Renal cortex interstitium (tissue), 11 donors: ENCODE data around the gene HAO1. TPM values are rescaled to one million over a fixed set of nuclear protein-coding genes. Genes with fewer than 3 reads are reported as not detected.
"Not testable (repeated sequence)": the region's sequence is repeated elsewhere in the genome, so short reads cannot be mapped to it uniquely, and the experiment has no call there.

Source experiments
- DNase-seq, 11 donors: peaks; one replicate each; pipeline ENCODE4 v3.0.0-alpha.2; 2013; ENCODE audit warnings: low read depth in 9 of 11, low spot score in 4 of 11; ENCODE audit errors: extremely low read depth in 1 of 11
- polyA plus RNA-seq, 3 donors: library from polyadenylated mRNA; unstranded; fragments of 120-200 nt; gene quantifications; one replicate each; pipeline ENCODE4 v1.2.1, GENCODE V29; 2013; ENCODE audit not compliant: insufficient read length in 3 of 3

HAO1 gene
- polyA plus RNA-seq, 3 donors, result 0.07 TPM; not detected in 2

DNA sequence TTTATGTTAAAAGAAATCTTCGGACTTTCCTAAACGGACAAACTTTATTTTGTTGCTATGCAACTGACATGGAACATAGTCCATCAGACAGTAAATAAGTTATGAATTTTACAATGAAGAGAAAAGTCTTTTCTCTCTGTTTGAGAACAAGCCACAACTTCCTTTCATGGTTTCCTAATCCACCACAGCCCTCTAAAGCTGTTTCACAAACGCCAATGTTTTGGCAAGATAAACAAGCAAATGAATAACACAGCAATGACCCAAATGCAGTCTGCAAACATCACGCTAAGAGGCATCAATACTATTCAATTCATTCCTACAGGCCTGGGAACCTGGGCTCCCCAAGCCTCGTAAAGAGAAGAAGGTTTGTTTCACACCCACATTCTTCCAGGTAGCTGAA is 60.4 kb downstream of the HAO1 start:
- DNase-seq, result no peak

DNA sequence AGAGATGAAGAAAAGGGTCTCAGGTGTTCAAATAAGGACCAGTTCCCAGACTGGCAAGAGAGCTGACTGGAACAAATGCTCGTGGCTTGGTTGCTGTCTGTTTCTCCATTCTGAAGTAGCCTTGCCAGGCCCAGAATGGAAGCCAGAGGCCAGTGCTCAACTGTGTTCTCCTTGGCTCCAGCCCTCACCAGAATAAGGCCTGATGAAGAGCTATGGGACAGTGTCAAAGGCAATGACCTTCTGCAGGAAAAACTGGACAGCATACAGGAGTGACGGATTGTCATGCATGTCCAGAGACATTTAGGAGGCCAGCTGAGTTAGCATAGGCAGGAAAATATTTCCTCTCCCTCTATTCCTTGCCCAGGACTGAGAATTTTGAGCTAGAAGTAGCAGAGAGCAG is 72.2 kb downstream of the HAO1 start:
- DNase-seq, result no peak

- peak in 9 of 11 donors; percentile 9 to 59 (median 26) for DNase-seq
These were observed 74.0 kb downstream of the HAO1 start for GRCh38 chr20:7866285-7866684.

GRCh38 chr20:7859356-7859802 is 80.9 kb downstream of the HAO1 start:
- DNase-seq, result peak in 9 of 11 donors; percentile 15 to 61 (median 45)

DNA sequence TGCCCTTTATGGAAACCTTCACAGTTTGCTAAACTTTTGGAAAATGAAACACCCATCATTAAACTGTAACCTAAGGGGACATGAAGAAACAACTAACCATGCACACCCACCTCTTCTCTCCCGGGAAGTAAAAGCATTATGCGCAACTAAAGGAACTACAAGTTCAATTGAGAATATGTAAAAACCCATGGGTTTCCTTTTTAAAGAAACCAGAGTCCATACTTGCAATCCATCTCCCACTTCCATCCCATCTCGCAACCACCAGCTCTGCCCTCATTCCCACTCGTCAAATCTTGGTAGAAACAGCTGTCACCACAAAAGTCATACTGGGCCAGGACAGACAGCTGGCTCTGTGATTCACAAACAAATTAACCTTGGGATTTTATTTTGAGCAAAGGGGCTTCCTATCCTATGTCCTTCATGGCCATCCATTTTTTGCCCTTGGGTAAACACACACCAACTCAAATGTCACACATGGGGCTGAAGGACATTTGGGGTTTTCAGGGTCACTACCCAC is 81.5 kb downstream of the HAO1 start:
- peak in 2 of 11 donors; percentile 4 to 5 for DNase-seq

DNA sequence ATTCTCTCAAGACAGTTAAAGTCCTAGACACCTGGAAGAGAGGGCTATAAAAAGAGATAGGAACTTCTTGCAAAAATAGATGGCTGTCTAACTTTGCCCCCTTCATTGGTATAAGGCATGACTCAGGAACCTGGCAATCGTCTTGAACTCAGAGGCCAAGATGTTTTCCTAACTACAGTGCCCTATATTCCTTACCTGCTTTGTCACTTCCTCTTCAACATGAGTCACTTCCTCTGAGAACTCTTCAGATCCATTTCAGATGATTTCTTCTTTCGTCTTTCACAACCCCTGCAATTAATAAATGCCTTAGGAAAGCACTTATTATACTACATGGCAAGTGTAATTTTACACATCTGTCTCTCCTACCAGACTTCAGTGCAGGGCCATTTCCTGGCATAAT is 83.5 kb downstream of the HAO1 start:
- DNase-seq, result no peak

DNA sequence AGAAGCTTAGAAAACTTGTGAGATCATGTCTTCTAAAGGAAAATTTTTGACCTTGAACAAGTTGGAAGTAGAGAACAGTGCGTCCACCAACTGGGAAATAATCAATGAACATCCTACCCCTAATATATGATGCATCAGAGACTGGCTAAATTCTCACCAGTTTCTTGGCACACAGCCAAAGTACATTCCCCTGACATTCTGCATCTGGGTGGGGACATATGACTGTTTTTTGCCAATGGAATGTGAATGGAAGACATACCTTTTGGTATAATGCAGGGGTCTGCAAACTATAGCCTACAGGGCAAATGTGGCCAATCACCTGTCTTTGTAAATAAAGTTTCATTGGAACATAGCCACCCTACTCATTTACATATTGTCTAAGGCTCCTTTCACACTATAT is 84.7 kb downstream of the HAO1 start:
- no peak for DNase-seq

DNA sequence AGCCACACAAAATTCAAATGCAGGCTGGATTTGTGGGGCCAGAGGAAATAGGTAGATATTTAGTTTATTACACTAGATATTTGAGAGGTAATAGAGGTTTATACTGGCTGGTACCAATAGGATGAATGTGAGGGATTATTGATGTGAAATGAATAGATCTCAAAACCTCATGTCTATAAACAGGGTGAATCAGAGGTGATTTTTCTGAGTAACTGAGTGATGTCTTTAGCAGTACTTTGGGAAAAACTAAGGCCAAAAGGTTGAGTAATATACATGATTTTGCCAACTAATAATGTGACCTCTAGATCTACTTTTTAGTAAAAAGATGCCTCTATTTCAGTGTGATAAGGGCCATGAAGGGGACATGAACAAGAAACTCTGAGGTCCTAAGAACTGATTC is 86.8 kb downstream of the HAO1 start:
- no peak for DNase-seq

DNA sequence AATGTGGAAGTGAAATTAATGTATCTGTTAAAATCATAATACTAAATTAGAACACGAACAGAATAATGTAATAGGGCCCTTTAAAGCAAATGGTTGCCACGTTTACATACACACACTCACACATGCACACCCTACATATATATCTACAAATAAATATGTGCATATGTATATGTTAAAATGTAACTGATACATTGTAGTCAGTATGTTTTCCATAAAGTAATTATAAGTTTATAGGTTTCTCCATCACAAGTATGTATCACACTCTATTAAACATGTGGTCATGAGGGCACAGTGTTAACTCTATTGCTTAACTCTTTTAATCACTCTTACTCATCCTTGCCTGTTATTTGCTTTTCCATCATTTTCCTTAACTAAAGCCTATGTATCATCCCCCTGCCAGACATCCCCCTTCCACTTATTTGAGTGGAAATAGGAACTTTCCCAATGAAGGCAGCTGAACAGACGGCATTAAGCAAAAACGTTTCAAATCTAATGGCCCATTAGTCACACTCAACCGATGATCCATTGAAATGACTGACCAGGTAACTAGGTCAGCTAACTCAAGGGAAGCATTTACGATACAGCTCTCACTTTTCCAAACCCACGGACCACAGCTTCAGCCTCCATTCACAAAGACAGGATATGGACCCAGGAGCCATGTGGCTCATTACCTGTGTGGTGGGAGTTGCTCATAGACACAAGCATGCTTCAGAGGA is 89.3 kb downstream of the HAO1 start:
- peak in 6 of 11 donors; percentile 1 to 18 (median 14) for DNase-seq

DNA sequence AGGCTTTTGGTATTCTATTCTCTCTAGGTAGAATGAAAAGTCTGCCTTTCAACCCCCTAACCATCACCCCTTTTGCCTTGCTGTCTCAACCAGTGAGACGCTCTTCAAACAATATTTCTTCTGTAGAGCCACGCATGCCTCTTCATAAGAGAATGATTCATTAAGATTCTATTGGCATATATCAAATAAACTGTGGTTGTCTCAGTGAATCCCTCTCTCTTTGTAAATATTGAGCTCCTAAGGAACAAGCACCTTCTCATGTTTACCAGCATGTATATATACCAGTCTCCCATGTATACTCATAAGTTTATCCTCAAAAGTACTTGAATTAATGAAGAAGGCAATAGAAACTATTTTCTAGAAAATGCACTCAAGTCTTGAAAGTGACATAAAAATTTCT is 90.6 kb downstream of the HAO1 start:
- DNase-seq, result no peak

- no peak for DNase-seq
These were observed 91.9 kb downstream of the HAO1 start for GRCh38 chr20:7848351-7848750.

DNA sequence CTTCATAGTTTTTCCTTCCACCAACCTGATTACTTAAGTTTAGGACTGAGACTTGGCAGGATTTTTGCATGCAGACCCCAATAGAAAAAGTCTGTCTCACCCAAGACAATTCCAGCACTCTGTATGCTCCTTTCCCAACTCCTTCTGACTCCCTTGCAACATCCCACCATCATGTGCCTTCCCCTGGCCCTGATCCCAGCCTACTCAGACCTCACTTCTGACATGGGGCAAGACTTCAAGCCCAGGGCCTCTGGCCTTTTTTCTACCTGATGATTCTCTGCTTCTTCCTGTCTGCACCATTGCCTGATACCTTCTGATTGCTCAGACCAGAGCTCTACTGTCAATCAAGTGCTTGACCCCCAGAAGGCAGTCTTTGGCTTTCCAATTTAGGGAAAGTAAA is 96.6 kb downstream of the HAO1 start:
- no peak for DNase-seq

- DNase-seq, result no peak
These were observed 98.3 kb downstream of the HAO1 start for GRCh38 chr20:7841971-7842310.

DNA sequence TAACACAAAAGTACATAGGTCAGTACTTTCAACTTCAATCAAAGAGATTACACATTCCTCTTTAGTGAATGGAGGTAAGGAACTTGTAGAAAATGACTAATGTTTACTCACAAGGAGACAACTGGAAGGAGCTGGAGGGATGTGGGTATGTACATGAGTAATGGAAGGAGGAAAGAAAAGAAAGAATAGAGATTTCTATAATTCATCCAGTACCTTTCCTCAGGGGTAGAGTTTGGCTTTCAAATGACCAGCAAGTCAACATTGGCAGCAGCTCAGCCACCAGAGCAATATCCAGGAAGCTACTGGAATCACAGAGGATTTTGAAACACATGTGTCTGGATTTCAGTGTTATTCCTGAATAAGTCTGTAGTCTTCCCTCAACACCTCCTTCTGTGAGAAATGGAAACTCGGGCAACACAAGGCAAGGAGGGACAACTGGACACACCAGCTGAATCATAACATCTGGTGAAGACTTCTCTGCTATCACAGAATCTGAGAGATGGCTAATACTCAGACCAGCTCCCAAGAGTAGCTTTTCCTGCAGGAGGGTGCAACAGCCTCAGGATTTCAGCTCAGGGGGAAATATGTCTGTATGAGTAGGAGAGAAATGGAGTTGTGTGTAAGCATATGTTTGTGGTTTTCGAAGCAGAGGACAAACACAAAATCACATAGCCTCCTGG is 98.8 kb downstream of the HAO1 start:
- no peak for DNase-seq

GRCh38 chr20:7836076-7836475 is 104.2 kb downstream of the HAO1 start:
- DNase-seq, result no peak

DNA sequence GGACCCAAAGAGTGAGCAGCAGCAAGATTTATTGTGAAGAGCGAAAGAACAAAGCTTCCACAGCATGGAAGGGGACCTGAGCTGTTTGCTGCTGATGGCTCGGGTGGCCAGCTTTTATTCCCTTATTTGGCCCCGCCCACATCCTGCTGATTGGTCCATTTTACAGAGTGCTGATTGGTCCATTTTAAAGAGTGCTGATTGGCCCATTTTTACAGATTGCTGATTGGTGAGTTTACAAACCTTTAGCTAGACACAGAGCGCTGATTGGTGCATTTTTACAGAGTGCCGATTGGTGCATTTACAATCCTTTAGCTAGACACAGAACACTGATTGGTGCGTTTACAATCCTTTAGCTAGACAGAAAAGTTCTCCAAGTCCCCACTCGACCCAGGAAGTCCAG is 105.8 kb downstream of the HAO1 start:
- DNase-seq, result not testable (repeated sequence)

Other genes starting within 250 kb of the HAO1 start
- 10 to 100 TPM; 61.0 to 70.8 (median 64.3) TPM for gene TMX4, start 79.3 kb upstream of the HAO1 start, polyA plus RNA-seq
- 10 to 100 TPM; 36.5 to 51.1 (median 46.4) TPM for gene PLCB1, start 191.8 kb upstream of the HAO1 start, polyA plus RNA-seq